Neuronal stem cell (in vitro differentiated cells): ENCODE measurements around the gene MACROD2.
A peak's percentile ranks its signal among the peaks of the same experiment; 100 is the strongest.

ENCODE experiments used
- DNase-seq: peaks from one replicate; pipeline ENCODE4 v3.0.0-alpha.2; 2013; ENCODE audit warnings: low spot score
- H2AFZ ChIP-seq: one replicate; pipeline ENCODE4 v1.6.1; 2013; ENCODE audit warnings: mild to moderate bottlenecking, low read length, inconsistent platforms
- H2AK5ac ChIP-seq: 2 replicates; pipeline ENCODE4 v1.6.1; 2013; ENCODE audit warnings: low read depth, mild to moderate bottlenecking, inconsistent platforms, low read length, moderate library complexity, mixed read lengths
- H2BK120ac ChIP-seq: 2 replicates; pipeline ENCODE4 v1.6.1; 2013; ENCODE audit warnings: low read depth, mild to moderate bottlenecking, inconsistent platforms, low read length, moderate library complexity, mixed read lengths
- H2BK12ac ChIP-seq: one replicate; pipeline ENCODE4 v1.6.1; 2013; ENCODE audit warnings: low read length, inconsistent platforms
- H2BK15ac ChIP-seq: 2 replicates; pipeline ENCODE4 v1.6.1; 2013; ENCODE audit warnings: mild to moderate bottlenecking, low read length, inconsistent platforms, mixed read lengths
- H2BK5ac ChIP-seq: one replicate; pipeline ENCODE4 v1.6.1; 2013; ENCODE audit warnings: inconsistent platforms, mild to moderate bottlenecking, low read length, moderate library complexity
- H3K14ac ChIP-seq: one replicate; pipeline ENCODE4 v1.6.1; 2013; ENCODE audit warnings: low read length, inconsistent platforms
- H3K18ac ChIP-seq: 2 replicates; pipeline ENCODE4 v1.6.1; 2013; ENCODE audit warnings: low read length, inconsistent platforms
- H3K23ac ChIP-seq: 2 replicates; pipeline ENCODE4 v1.6.1; 2013; ENCODE audit warnings: low read depth, mild to moderate bottlenecking, mixed read lengths, low read length, inconsistent platforms; ENCODE audit not compliant: poor library complexity
- H3K27ac ChIP-seq: replicated peaks from 3 replicates; pipeline ENCODE4 v1.5.1; 2013; ENCODE audit warnings: low read length, inconsistent platforms
- H3K27me3 ChIP-seq, 3 experiments: 2 replicates each; pipeline ENCODE4 v1.6.1; 2013; ENCODE audit warnings: low read length in 3 of 3, mild to moderate bottlenecking in 2 of 3, inconsistent platforms in 1 of 3, low read depth in 1 of 3, mixed read lengths in 1 of 3, moderate library complexity in 1 of 3; ENCODE audit not compliant: control insufficient read depth in 3 of 3, insufficient read depth in 3 of 3
- H3K36me3 ChIP-seq, 2 donors: replicated peaks in 1 of 2; 2 replicates each; pipeline ENCODE4 v1.6.1; 2013; ENCODE audit warnings: low read length in 2 of 2; ENCODE audit not compliant: control insufficient read depth in 2 of 2, insufficient read depth in 2 of 2
- H3K4ac ChIP-seq: 2 replicates; pipeline ENCODE4 v1.6.1; 2013; ENCODE audit warnings: inconsistent platforms, mild to moderate bottlenecking, low read length, moderate library complexity
- H3K4me1 ChIP-seq, 2 donors: 1 replicate in 1 of 2; 2 replicates in 1 of 2; pipeline ENCODE4 v1.6.1; 2013; ENCODE audit warnings: low read length in 2 of 2, low read depth in 1 of 2; ENCODE audit not compliant: control insufficient read depth in 2 of 2, insufficient read depth in 1 of 2
- H3K4me2 ChIP-seq: one replicate; pipeline ENCODE4 v1.6.1; 2013; ENCODE audit warnings: mild to moderate bottlenecking, low read length, inconsistent platforms; ENCODE audit not compliant: insufficient read depth, poor library complexity, severe bottlenecking
- H3K4me3 ChIP-seq, 2 donors: 2 replicates each; pipeline ENCODE4 v1.5.1; 2013; ENCODE audit warnings: low read length in 2 of 2, mild to moderate bottlenecking in 2 of 2, inconsistent platforms in 1 of 2, moderate library complexity in 1 of 2
- H3K79me1 ChIP-seq: one replicate; pipeline ENCODE4 v1.6.1; 2013; ENCODE audit warnings: low read depth, mild to moderate bottlenecking, inconsistent platforms, low read length, moderate library complexity
- H3K9ac ChIP-seq: one replicate; pipeline ENCODE4 v1.6.1; 2013; ENCODE audit warnings: mild to moderate bottlenecking, low read depth, low read length, inconsistent platforms; ENCODE audit not compliant: poor library complexity
- H3K9me3 ChIP-seq, 2 donors: replicated peaks in 1 of 2; 2 replicates each; pipeline versions ENCODE3 to v1.6.1; 2013; ENCODE audit warnings: low read length in 2 of 2, mild to moderate bottlenecking in 2 of 2, inconsistent platforms in 1 of 2, low read depth in 1 of 2, mixed read lengths in 1 of 2, moderate library complexity in 1 of 2; ENCODE audit not compliant: control insufficient read depth in 2 of 2, insufficient read depth in 1 of 2
- H4K8ac ChIP-seq: one replicate; pipeline ENCODE4 v1.6.1; 2013; ENCODE audit warnings: low read depth, mild to moderate bottlenecking, inconsistent platforms, low read length, moderate library complexity
- H4K91ac ChIP-seq: one replicate; pipeline ENCODE4 v1.6.1; 2013; ENCODE audit warnings: low read length, low read depth, mild to moderate bottlenecking, inconsistent platforms; ENCODE audit not compliant: poor library complexity
- WGBS, 2 donors: extraction: QIAGEN DNeasy Blood & Tissue Kit; methylation state at CpG; one replicate each; pipeline ENCODE4 v1.1.7; 2013; ENCODE audit warnings: missing lambda C conversion rate in 2 of 2, mixed read lengths in 1 of 2; ENCODE audit not compliant: insufficient read length in 2 of 2, insufficient replicate concordance in 1 of 2; ENCODE audit errors: extremely low coverage in 2 of 2; 5-methylcytosine and 5-hydroxymethylcytosine counted together

MACROD2 gene

GRCh38 chr20:14935285-14935684 lies 940.0 kb downstream of the MACROD2 start:
- DNase-seq = no peak
- Histone ChIP-seq H2BK5ac (no peak overlapping the region), H4K91ac (no peak overlapping the region), H2BK12ac (no peak overlapping the region), H3K27ac (no peak overlapping the region), H3K36me3 (no peaks in the 10 kb centered on the region), H3K4me1 (no peaks in the 10 kb centered on the region), H4K8ac (no peak overlapping the region), H2BK15ac (no peak overlapping the region), H3K9ac (no peak overlapping the region), H2BK120ac (no peak overlapping the region), H3K4me2 (no peak overlapping the region), H2AK5ac (no peak overlapping the region), H3K23ac (no peak overlapping the region), H3K18ac (no peak overlapping the region), H3K9me3 (peaks cover 2 to 17% of the 10 kb centered on the region in 2 donors), H3K14ac (no peak overlapping the region), H3K79me1 (no peaks in the 10 kb centered on the region), H3K4me3 (no peak overlapping the region), H3K4ac (no peak overlapping the region), H2AFZ (no peak overlapping the region), H3K27me3 (peaks cover 0 to 2% (median 0%) of the 10 kb centered on the region in 3 experiments)
- WGBS, 2 donors = no CpG with 5 or more reads among the region's 1 CpG

- Histone ChIP-seq H4K91ac (no peak overlapping the region), H3K36me3 (no peaks in the 10 kb centered on the region), H3K4me3 (peak overlapping the region in 1 of 2 donors; percentile 10), H3K79me1 (no peaks in the 10 kb centered on the region), H2BK15ac (no peak overlapping the region), H3K27ac (no peak overlapping the region), H3K4me2 (no peak overlapping the region), H2BK12ac (no peak overlapping the region), H2BK120ac (no peak overlapping the region), H3K18ac (no peak overlapping the region), H2AFZ (peak overlapping the region; percentile 3), H3K14ac (no peak overlapping the region), H3K4ac (no peak overlapping the region), H3K9me3 (peaks cover 4 to 30% of the 10 kb centered on the region in 2 donors), H2BK5ac (no peak overlapping the region), H3K9ac (no peak overlapping the region), H3K4me1 (no peaks in the 10 kb centered on the region), H3K23ac (no peak overlapping the region), H4K8ac (no peak overlapping the region), H3K27me3 (peaks cover 0 to 2% (median 0%) of the 10 kb centered on the region in 3 experiments), H2AK5ac (no peak overlapping the region)
- WGBS, 2 donors = no CpG with 5 or more reads among the region's 3 CpGs
- no peak for DNase-seq
Measured at GRCh38 chr20:14937021-14937420, 941.7 kb downstream of the MACROD2 start.

GRCh38 chr20:14937846-14938245 lies 942.5 kb downstream of the MACROD2 start:
- Histone ChIP-seq H2BK12ac (no peak overlapping the region), H2BK15ac (no peak overlapping the region), H4K8ac (no peak overlapping the region), H3K79me1 (no peaks in the 10 kb centered on the region), H2BK5ac (no peak overlapping the region), H3K4me2 (no peak overlapping the region), H3K4me3 (no peak overlapping the region), H3K9ac (no peak overlapping the region), H2AK5ac (no peak overlapping the region), H3K4me1 (peaks cover 0 to 5% of the 10 kb centered on the region in 2 donors), H3K27ac (no peak overlapping the region), H2AFZ (no peak overlapping the region), H3K27me3 (peaks cover 0 to 2% (median 0%) of the 10 kb centered on the region in 3 experiments), H3K36me3 (no peaks in the 10 kb centered on the region), H3K14ac (no peak overlapping the region), H2BK120ac (no peak overlapping the region), H3K18ac (no peak overlapping the region), H4K91ac (no peak overlapping the region), H3K23ac (no peak overlapping the region), H3K9me3 (peaks cover 4 to 30% of the 10 kb centered on the region in 2 donors), H3K4ac (no peak overlapping the region)
- WGBS, 2 donors = no CpG with 5 or more reads among the region's 2 CpGs
- no peak for DNase-seq

- no CpG with 5 or more reads among the region's 1 CpG for WGBS, 2 donors
- no peak overlapping the region for H3K4me2 ChIP-seq
- H2BK12ac ChIP-seq = no peak overlapping the region
- no peak overlapping the region for H3K27ac ChIP-seq
- H3K9ac ChIP-seq = no peak overlapping the region
- no peaks in the 10 kb centered on the region for H3K36me3 ChIP-seq
- no peak overlapping the region for H2BK15ac ChIP-seq
- H3K4me3 ChIP-seq = no peak overlapping the region
- H3K79me1 ChIP-seq = no peaks in the 10 kb centered on the region
- H3K4ac ChIP-seq = no peak overlapping the region
- peaks cover 2 to 10% of the 10 kb centered on the region in 2 donors for H3K4me1 ChIP-seq
- no peak overlapping the region for H4K91ac ChIP-seq
- no peaks in the 10 kb centered on the region for H3K9me3 ChIP-seq
- H2AFZ ChIP-seq = peak overlapping the region; percentile 16
- H3K14ac ChIP-seq = no peak overlapping the region
- DNase-seq = no peak
- no peak overlapping the region for H2AK5ac ChIP-seq
- no peak overlapping the region for H3K18ac ChIP-seq
- H2BK5ac ChIP-seq = no peak overlapping the region
- H4K8ac ChIP-seq = no peak overlapping the region
- H3K27me3 ChIP-seq = no peaks in the 10 kb centered on the region
- H3K23ac ChIP-seq = no peak overlapping the region
- H2BK120ac ChIP-seq = no peak overlapping the region
Measured at GRCh38 chr20:14947536-14947935, 952.2 kb downstream of the MACROD2 start.
